HG02763 (cell line): ENCODE results near the gene FOXP1.

Source experiments
- ATAC-seq: cut with Tn5 transposase; IDR thresholded peaks from one replicate; pipeline ENCODE4 v1.9.1; 2021; ENCODE audit warnings: mild to moderate bottlenecking, moderate library complexity; ENCODE audit not compliant: unreplicated experiment

Gene FOXP1

DNA sequence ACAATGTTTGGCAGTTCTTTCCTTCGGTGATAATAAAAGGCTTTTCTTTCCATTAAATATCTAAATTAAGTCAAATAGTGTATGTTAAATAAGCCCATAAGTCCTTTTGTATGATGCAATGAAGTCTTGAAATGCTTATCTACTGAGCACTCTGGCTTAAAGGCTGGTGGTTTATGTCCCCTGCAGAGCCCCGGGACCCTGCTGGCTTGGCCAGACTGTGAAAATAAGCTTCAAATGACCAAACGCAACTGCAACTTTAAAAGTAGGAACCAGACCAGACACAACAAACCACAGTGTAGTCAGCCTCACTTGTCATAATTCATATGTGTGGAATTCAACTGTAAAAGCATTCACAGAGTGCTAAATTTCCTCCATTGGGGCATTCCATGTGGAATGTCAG, 72.5 kb downstream of the FOXP1 start:
- no peak for ATAC-seq

DNA sequence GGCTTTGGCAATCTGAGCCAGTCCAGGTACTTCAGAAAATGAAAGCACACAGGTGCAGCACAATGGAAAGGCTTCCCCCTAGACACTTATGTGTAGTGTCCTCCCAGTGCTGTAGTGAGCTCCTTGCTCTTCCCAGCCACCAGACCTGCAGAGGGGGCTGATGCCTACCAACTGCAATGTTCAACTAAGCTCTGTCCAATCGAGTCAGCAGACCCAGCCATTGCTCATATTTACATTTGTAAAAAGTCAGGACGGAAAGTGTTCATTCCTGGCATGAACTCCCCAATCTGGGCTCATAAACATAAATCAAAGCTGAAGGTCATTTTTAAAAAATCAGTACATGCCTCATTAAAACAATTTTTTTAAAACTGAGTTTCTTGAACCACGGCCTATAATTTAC, 73.0 kb downstream of the FOXP1 start:
- ATAC-seq, result no peak

DNA sequence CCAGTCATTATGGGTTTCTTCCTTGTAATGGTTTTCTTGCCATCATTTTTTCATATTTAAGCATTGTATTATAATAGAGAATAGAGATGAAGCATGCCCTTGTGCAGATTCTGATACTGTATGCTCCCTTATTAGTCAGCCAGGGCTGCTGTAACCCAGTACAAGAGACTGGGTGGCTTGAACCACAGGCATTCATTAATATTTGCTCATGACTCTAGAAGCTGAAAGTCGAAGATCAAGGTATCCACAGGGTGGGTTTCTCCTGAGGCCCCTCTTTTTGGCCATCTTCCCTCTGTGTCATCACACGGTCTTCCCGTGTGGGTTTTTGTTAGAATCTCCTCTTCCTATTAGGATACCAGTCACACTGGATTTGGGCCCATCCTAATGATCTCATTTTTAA, 74.5 kb downstream of the FOXP1 start:
- no peak for ATAC-seq

DNA sequence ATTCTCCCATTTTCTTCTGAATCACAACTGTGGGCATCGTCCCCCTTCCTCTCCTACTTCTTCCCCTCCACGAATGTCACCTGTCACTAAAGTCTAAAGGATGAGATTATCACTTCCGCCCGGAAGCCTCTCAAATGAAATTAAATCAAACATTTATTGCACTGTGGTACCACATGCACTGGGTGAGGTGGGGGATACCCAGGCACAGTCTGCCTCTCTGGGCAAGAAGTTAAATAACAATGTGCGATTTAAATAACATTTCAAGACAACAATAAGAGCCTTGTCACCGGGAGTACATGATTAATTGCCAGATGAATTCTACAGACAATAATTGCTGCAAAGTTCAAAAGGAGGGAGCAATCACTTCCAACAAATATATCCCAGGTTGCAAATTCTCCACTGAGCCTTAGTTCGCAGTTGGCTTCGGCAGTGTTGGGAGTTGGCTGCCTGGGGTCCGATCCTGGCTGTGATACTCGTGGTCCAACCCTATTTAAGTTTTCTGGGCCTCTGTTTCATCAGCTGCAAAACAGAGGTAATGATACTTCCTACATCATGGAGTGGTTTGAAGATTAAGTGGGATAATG, 77.7 kb downstream of the FOXP1 start:
- no peak for ATAC-seq

DNA sequence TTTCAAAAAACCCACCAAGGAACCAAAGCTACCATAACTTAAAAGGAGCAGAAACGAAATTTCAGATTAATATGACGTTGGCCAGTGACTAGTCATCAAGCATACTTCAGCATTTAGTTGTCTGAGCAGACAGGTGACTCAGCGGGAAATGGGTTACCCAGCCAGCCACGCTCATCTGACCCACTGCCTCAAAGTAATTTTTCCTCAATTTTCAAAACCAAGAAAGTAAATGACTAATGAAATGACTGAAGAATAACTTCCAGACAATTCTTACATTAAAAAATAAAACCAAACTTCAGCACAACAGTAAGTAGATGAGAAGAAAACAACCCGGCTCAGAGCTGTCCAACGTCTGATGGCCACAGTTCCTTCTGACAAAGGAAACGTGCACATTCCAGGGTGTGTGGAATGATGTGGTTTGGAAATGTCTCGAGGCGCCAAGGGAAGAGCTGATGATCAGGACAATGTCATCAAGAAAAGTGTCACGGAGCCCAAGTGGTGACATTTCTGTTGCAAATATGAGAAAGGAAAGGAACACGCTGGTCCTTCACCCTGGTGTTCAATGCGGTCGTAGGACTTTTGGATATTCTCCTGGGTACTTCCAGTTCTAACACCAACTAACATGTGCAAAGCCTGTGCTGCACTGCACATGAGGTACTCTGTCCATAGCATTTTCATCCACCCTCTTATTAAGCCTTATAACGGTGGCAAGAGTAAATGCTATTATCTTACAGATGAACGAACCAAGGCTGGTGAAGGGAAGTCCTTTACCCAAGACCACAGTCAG, 79.1 kb downstream of the FOXP1 start:
- no peak for ATAC-seq

DNA sequence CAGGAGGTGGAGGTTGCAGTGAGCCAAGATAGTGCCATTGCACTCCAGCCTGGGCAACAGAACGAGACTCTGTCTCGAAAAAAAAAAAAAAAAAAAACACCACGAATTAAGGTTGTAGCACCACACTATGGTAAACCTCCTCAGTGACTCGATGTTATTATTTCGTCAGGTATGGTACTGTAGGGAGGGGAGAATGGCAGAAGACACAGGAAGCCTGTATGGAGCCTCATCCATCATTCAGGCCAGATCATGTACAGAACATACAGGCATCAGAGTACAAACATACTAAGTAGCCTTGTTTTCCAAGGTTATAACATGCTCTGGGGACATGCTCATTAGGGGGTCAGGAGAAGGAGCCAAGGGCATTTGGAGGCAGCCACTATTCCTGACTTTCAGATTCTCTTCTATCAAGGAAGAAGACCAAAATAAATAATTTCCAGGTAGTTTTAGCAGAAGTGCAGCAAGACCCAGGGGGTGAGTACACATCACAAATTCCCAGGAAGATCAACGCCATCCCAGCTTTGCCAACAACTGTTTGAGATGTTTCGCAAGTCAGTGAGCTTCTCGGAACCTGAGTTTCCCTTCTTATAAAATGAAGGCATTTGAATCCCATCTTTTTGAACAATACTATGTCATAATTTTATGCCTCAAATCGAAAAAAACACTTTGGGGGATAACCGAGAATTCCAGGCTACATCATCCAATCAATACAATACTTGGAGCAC, 79.8 kb downstream of the FOXP1 start:
- no peak for ATAC-seq

DNA sequence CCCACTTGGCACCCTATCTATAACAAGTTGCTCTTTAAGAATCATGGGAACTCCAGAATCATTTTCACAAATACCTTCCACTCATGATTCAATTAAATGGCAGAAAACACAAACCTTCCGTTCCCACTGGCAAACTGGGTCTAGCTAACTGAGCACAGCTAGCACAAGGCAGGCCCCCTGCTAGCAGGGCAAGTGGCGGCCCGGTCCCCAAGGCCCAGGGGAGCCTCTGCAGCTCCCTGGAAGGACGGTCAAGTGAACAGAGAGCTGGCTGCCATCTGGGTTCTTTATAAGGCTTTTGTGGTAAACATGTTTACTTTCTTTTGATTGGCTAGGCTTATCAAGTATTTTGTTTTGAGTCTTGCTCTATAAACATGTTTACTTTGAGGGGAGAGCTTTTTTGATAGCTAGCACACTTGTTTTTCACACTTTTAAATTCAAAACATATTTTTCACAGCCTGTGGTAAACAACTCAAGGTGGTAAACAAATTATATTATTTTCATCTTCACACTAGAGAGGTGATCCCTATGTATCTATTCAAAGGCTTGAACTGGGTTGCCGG, 81.4 kb downstream of the FOXP1 start:
- no peak for ATAC-seq

DNA sequence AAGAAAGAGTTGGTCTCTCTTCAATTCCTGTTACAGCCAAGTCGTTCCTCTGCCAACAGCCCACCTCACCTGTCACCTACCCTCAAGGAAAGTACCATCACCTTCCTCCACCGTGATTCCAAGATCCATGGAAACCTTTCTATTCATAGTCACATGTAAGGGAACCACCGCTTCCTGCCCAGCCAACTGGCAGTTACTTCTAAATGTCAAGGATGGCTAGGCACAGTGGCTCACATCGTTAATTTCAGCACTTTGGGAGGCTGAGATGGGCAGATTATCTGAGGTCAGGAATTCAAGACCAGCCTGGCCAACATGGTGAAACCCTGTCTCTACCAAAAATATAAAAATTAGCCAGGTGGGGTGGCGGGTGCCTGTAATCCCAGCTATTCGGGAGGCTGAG, 82.8 kb downstream of the FOXP1 start:
- ATAC-seq, result no peak

DNA sequence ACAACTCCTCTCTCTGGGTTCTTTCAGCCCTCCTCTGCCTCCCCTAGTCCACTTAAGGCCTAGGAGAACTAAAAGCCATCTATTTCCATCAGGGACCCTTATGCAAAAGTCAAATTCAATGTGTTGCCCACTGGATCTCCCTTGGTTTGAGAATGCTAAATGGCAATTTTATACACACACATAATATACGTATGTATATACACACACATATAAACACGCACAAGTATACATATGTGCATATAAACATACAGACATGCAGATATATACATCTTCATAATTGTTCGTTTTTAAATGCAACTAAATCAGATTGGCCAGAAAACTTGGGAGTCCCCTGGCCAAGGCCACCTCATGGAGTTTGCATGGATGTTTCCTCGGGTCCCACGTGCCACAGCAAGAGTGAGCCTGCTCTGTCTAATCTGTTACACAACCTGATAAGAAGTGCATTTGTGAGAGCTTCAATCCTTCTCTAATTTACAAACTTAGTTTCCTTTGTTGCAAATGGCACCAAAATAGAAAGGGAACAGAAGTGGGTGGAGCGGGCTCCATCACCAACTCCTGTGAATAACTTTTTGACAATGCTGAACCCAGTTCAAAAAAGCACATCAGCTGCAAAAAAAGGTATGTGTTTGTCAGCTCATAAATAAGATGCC, 84.2 kb downstream of the FOXP1 start:
- ATAC-seq, result no peak

DNA sequence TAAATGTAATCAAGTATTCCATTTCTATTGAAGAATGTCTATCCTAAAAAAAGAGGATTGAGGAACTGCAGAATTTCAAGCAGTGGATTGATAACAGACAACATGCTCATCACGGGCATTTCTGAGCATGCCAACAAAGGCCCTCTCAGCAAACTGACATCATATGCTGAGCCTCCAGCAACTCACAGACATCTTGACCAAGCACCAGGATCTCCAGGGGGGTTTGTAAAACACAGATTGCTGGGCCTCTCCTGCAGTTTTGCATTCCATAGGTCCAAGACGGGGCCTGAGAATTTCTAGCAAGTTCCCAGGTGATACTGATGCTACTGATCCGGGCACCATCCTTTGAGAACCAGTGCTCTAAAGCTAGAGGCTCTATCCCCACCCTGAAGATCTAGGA, 85.0 kb downstream of the FOXP1 start:
- no peak for ATAC-seq

DNA sequence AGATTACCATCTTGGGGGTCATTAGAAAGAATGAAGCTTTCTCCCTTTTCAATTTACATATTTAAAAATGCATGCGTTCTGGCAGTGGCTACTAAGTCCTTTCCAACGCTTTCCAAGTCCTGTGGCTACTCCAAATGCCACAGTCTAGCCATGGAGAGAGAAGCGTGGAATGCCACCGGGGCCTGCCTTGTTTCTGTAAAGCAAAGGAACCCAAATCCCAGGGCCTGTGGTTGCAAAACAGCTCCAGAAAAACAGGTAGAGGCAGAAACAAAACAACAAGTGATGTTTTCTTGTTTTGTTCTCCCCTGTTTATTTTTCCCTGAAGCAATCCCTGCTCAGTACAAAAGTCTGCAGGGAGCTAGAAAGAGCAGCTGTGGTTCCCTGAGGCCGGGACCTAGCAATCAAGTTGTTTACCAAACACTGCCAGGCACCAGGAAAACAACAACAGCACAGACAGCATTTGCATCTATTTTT, 85.5 kb downstream of the FOXP1 start:
- ATAC-seq, result no peak

DNA sequence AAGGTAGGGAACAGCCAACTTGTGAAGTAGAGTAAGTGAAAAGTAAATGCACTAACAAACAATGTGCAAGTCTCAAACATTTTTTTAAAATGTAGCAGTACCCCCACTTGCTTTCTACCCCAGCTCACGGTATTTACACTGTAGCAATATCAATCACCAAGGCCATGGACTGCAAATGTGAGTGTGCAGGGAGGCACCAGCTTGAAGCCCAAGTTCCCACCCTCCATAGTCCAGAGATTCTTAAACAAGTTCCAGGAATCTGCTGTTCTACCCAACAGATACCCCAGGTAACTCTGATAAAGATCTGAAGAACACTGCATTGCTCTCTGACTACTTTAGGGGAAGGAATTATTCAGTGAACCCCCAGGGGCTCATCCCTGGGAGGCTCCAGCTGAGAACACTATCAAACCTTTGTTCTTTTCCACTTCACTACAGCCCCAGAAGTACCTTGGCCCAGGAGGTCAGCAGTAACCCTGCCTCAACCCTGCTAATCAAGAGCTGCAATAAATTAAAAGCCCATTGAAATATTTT, 86.1 kb downstream of the FOXP1 start:
- no peak for ATAC-seq

DNA sequence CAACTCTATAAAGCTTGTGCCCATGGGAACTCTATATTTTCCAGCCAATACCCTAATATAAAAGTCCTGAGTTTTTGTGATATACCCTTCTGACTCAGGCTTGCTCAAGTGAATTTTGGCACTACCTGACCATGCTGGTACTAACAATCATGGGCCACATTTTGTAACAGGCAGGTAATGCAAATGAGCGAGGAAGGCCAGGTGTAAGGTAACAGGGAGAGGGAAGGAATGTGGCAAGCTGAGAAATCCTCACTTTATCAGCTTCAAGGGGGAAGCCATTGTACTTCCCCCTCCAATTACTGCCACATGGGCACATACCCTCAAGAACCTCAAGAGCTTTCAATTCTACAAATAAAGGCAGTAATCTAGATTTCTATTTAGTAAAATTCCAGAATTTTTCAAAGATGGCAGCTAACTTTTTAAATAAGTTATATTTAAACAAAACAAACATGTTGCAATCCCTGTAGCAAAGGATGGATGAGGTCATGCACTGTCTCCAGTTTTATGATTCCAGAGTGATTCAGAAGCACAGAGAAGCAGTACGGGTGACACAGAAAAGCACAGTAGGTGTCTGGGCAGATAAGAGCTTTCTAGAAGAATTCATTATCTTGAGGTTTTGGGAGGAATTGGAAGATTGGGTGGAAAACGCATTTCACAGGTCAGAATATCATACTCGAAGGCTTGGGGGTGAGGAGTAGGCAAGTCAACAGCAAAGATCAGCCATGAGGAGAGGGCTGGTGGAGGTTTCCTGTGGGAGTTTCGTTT, 87.6 kb downstream of the FOXP1 start:
- ATAC-seq, result no peak

DNA sequence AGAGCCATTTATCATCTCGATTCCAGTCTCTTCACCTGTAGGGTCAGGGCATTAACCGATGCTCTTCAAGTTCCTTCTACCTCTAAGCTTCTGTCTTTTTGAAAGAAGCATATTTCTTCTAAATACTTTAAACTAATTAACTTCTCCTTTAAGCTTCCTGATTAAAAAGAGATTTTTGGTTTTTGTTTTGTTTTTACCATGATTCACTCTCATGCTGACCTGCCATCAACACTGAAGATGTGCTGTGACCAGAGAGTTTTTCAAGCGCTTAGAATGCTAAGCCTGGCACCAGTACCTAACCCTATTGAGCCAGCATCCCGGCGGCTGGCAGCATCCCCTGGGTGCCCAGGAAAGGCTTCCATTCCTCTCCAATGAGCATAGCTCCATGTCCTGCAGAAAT, 89.3 kb downstream of the FOXP1 start:
- no peak for ATAC-seq

DNA sequence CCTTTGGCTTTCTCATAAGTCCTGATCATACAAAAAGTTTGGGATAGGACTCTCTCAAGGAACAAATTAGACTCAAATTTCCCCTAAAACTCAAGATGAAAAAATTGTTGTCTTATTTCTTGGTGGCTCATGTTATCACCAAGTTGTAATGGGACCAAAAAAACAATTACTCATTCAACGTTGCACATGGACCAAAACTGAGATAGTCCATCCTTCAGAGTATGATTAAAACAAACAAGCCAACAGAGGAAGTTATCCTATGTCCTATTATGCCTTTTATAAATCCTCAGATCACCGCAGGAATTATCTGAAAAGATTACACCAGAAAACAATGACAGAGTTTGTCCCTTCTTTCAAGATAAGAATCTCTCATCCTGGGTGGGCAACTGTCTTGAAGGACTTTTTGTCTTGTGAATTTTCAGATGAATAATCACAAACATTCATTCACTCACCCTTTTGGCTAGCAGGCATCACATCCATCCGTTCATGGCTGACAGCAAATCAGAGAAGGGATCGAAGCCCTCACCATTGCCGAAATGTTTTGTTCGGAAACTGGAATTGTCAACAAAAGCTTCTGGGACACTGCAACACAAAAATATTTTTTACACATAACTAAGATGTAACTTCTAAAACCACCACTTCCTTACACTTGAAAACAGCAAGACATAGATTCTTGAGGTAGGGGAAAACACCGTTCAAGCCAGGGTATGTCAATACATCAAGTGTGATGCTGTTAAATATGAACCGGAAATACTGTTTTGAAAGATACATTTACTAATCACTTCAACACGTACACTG, 90.4 kb downstream of the FOXP1 start:
- ATAC-seq, result no peak

DNA sequence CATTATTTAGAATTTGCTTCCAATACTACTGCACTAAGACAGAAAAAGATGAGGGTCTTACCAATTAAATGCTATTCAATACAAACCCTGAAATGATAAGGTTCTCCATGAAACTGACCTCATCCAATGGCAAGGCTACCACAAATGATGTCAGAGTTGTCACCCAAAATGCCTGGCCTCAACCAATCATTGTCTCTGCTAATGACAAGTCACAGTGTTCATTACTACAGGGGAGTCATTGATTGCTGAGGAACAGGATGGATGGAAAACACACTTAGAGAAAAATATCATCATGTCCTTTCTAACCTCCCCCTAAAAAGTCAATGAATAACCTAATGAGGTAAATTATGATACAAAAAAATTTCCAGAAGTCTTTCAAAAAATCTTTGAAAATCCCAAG, 91.0 kb downstream of the FOXP1 start:
- ATAC-seq, result no peak

DNA sequence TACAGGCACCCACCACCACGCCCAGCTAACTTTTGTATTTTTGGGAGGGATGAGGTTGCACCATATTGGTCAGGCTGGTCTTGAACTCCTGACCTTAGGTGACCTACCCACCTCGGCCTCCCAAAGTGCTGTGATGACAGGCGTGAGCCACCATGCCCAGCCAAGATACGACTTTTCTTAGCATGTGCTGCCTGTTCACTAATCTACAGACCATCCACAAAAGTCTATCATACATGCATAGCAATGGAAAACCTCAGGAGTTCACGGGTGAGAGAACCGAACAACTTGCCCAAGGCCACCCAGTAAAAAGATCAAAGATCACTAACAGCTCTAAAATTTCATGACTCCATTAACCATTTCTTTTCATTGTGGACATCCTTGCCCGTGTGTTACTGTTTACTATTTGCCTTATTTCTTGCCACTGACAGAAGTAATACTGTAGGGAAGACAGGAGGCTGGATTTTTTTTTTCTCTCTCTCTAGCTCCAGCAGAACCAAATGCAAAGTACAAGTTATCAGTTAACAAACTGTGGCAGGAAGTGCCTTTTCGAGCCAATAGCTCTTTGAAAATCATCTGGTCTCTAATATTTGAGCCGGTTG, 92.3 kb downstream of the FOXP1 start:
- ATAC-seq, result no peak

DNA sequence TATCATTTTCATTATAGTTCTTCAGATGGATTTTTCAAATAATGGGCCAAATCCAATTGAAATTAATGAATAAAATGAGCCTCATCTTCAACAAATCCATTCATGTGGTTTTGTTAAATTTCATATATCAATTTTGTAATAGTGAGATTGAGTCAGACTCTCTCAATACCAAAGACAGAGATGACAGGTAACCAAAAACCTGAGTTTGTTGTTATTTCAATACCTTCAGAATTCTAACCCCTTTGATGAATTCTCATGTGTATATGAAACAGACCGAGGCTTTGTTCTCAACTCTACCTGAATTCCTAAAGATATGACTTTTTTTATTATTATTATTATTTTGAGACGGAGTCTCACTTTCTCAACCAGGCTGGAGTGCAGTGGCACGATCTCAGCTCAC, 92.8 kb downstream of the FOXP1 start:
- ATAC-seq, result no peak

DNA sequence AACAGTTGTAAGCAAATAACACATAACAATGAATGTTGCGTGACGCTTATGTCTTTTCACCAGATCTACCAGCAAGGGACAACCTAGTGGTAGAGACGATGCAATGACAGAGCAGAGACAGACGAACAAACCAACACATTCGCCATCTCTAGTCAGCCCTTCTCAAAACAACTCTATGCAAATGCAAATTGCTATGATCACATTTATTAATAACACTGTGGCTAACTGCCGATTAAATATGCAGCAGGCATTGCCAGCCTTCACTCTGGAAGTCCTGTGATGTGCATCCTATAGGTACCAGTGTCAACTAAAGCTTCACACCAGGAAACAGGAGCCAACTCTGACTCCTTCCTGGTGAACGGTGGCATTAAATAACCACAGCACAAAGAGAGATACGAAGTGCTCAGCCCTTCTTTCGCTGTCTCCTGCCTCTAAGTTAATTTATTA, 94.2 kb downstream of the FOXP1 start:
- ATAC-seq, result no peak
